Smooth muscle cell (in vitro differentiated cells): Measurements from ENCODE around the gene ECM2. TPM values are rescaled to one million over a fixed set of nuclear protein-coding genes. Genes with fewer than 3 reads are reported as not detected.

Source experiments
- DNase-seq: peaks from one replicate; lab custom pipeline; 2025; ENCODE audit not compliant: unreplicated experiment; lab: John Stamatoyannopoulos, UW
- H2AFZ ChIP-seq: fragments of 200-600 bp; sonication (generic); 2 replicates; pipeline ENCODE4 v1.6.0; 2016; ENCODE audit warnings: antibody characterized with exemption, low read depth, mild to moderate bottlenecking
- H3F3A ChIP-seq: fragments of 200-600 bp; sonication (generic); 2 replicates; pipeline ENCODE4 v1.6.0; 2017; ENCODE audit warnings: antibody characterized with exemption, low read depth
- H3K27ac ChIP-seq: fragments of 200-600 bp; sonication (generic); 2 replicates; pipeline ENCODE4 v1.5.1; 2016; ENCODE audit warnings: low read depth, mild to moderate bottlenecking
- H3K27me3 ChIP-seq: fragments of 200-600 bp; sonication (generic); 2 replicates; pipeline ENCODE4 v1.6.1; 2016; ENCODE audit warnings: low read depth, mild to moderate bottlenecking
- H3K36me3 ChIP-seq: fragments of 200-600 bp; sonication (generic); 2 replicates; pipeline ENCODE4 v1.5.1; 2016; ENCODE audit warnings: low read depth
- H3K4me1 ChIP-seq: fragments of 200-600 bp; sonication (generic); 2 replicates; pipeline ENCODE4 v1.5.1; 2016; ENCODE audit warnings: low read depth
- H3K4me2 ChIP-seq: fragments of 200-600 bp; sonication (generic); 2 replicates; pipeline ENCODE4 v1.6.0; 2016; ENCODE audit warnings: mild to moderate bottlenecking
- H3K4me3 ChIP-seq: fragments of 200-600 bp; sonication (generic); 2 replicates; pipeline ENCODE4 v1.5.1; 2016; ENCODE audit warnings: mild to moderate bottlenecking
- H3K79me2 ChIP-seq: fragments of 200-600 bp; sonication (generic); 2 replicates; pipeline ENCODE4 v1.6.0; 2016; ENCODE audit warnings: low read depth, mild to moderate bottlenecking
- H3K9ac ChIP-seq: fragments of 200-600 bp; sonication (generic); 2 replicates; pipeline ENCODE4 v1.6.0; 2016; ENCODE audit warnings: low read depth
- H3K9me3 ChIP-seq: fragments of 200-600 bp; sonication (generic); replicated peaks from 2 replicates; pipeline ENCODE4 v1.5.1; 2016; ENCODE audit warnings: low read depth
- H4K20me1 ChIP-seq: fragments of 200-600 bp; sonication (generic); 2 replicates; pipeline ENCODE4 v1.6.0; 2016; ENCODE audit warnings: low read depth
- CTCF ChIP-seq: fragments of 200-600 bp; sonication (generic); IDR thresholded peaks from 2 replicates; pipeline ENCODE4 v1.5.1; 2017; ENCODE audit warnings: borderline replicate concordance, mild to moderate bottlenecking, antibody characterized with exemption; ENCODE audit not compliant: insufficient read depth, poor library complexity, severe bottlenecking
- WGBS: methylation state at CpG from one replicate; pipeline ENCODE4 v1.1.7; 2016; ENCODE audit warnings: low lambda C conversion rate; 5-methylcytosine and 5-hydroxymethylcytosine counted together
- polyA plus RNA-seq: library from polyadenylated mRNA; unstranded; fragments of >200 nt; fragmentation: Nextera tagmentation; extraction: Ambion mirVana; gene quantifications from 2 replicates; pipeline ENCODE4 v1.2.1, GENCODE V29; 2016
- total RNA-seq: library from RNA; depleted of rRNA; stranded (reverse); fragments of >200 nt; gene quantifications from 2 replicates; pipeline ENCODE4 v1.2.3, GENCODE V29; 2014

ECM2 gene
- total and polyA plus RNA-seq, 2 experiments from 2014 or later: 0.27 to 0.37 TPM

- 78% methylated on average over 2 of the region's 2 CpGs for WGBS
- no peak for TF ChIP-seq CTCF
- H3F3A ChIP-seq: peaks cover 5% of the 10 kb centered on the region
- no peaks in the 10 kb centered on the region for H4K20me1 ChIP-seq
- DNase-seq: no peak
- no peaks in the 10 kb centered on the region for H3K27me3 ChIP-seq
- H2AFZ ChIP-seq: no peak overlapping the region
- H3K4me2 ChIP-seq: peak overlapping the region; percentile 63
- peak overlapping the region; percentile 93 for H3K27ac ChIP-seq
- no peaks in the 10 kb centered on the region for H3K36me3 ChIP-seq
- no peaks in the 10 kb centered on the region for H3K9me3 ChIP-seq
- H3K4me1 ChIP-seq: peaks cover 18% of the 10 kb centered on the region
- no peak overlapping the region for H3K4me3 ChIP-seq
- peak overlapping the region; percentile 34 for H3K9ac ChIP-seq
- H3K79me2 ChIP-seq: no peaks in the 10 kb centered on the region
Observed at GRCh38 chr9:92564982-92565381, 29.2 kb upstream of the ECM2 start.

GRCh38 chr9:92564504-92564903, 28.7 kb upstream of the ECM2 start:
- no peaks in the 10 kb centered on the region for H3K79me2 ChIP-seq
- no peak overlapping the region for H2AFZ ChIP-seq
- H3K9me3 ChIP-seq: no peaks in the 10 kb centered on the region
- H3F3A ChIP-seq: peaks cover 5% of the 10 kb centered on the region
- peak overlapping the region; percentile 93 for H3K27ac ChIP-seq
- H3K27me3 ChIP-seq: no peaks in the 10 kb centered on the region
- H4K20me1 ChIP-seq: no peaks in the 10 kb centered on the region
- no peak for TF ChIP-seq CTCF
- no peak overlapping the region for H3K4me3 ChIP-seq
- H3K4me2 ChIP-seq: peak overlapping the region; percentile 63
- no peaks in the 10 kb centered on the region for H3K36me3 ChIP-seq
- H3K4me1 ChIP-seq: peaks cover 18% of the 10 kb centered on the region
- no peak for DNase-seq
- H3K9ac ChIP-seq: peak overlapping the region; percentile 75

- Histone ChIP-seq H2AFZ (no peak overlapping the region), H3K9ac (peak overlapping the region; percentile 75), H3K27ac (peak overlapping the region; percentile 93), H3K79me2 (no peaks in the 10 kb centered on the region), H3K27me3 (no peaks in the 10 kb centered on the region), H3F3A (peaks cover 5% of the 10 kb centered on the region), H4K20me1 (no peaks in the 10 kb centered on the region), H3K4me1 (peaks cover 18% of the 10 kb centered on the region), H3K4me2 (peak overlapping the region; percentile 63), H3K9me3 (no peaks in the 10 kb centered on the region), H3K4me3 (no peak overlapping the region), H3K36me3 (no peaks in the 10 kb centered on the region)
- WGBS: 22% methylated on average over 3 of the region's 3 CpGs
- no peak for TF ChIP-seq CTCF
- DNase-seq: no peak
Observed at GRCh38 chr9:92563116-92564100, 27.6 kb upstream of the ECM2 start.
